ENCODE results near the gene MFAP1.
A peak's percentile ranks its signal among the peaks of the same experiment; 100 is the strongest.
"Not testable (repeated sequence)": the region's sequence is repeated elsewhere in the genome, so short reads cannot be mapped to it uniquely, and the experiment has no call there.

Gene MFAP1

GRCh38 chr15:43825305-43825704 lies 815 bp upstream of the MFAP1 start:
- DNase-seq (ENCODE audit: low read depth in 2 of 2), result not testable (repeated sequence)

- DNase-seq (ENCODE audit: low read depth in 2 of 2), result no peak
These were observed 3.0 kb downstream of the MFAP1 start for GRCh38 chr15:43821505-43821904.

- DNase-seq (ENCODE audit: low read depth in 2 of 2), result not testable (repeated sequence)
These were observed 9.4 kb downstream of the MFAP1 start for GRCh38 chr15:43815064-43815463.

GRCh38 chr15:43808960-43809678 lies 15.4 kb downstream of the MFAP1 start:
- no peak for DNase-seq (ENCODE audit: low read depth in 2 of 2)

- no peak for DNase-seq (ENCODE audit: low read depth in 2 of 2)
These were observed 16.0 kb downstream of the MFAP1 start for GRCh38 chr15:43808435-43808950.

GRCh38 chr15:43802676-43803075 lies 21.8 kb downstream of the MFAP1 start:
- not testable (repeated sequence) for DNase-seq (ENCODE audit: low read depth in 2 of 2)

GRCh38 chr15:43800286-43801141 lies 24.0 kb downstream of the MFAP1 start, which contains the start of gene HYPK:
HYPK (plus strand) TSS chr15:43800599; CDS start chr15:43800623, 24 bp downstream.
- DNase-seq (ENCODE audit: low read depth in 2 of 2), result peak; percentile 83 to 86

- no peak for DNase-seq (ENCODE audit: low read depth in 2 of 2)
These were observed 24.6 kb downstream of the MFAP1 start, which contains the start of gene SERINC4 for GRCh38 chr15:43799945-43800285. SERINC4 (minus strand) TSS chr15:43800220; CDS start chr15:43799986, 234 bp downstream.

GRCh38 chr15:43799209-43799944 lies 25.1 kb downstream of the MFAP1 start:
- no peak for DNase-seq (ENCODE audit: low read depth in 2 of 2)

GRCh38 chr15:43796566-43796965 lies 27.9 kb downstream of the MFAP1 start:
- no peak for DNase-seq (ENCODE audit: low read depth in 2 of 2)

- no peak for DNase-seq (ENCODE audit: low read depth in 2 of 2)
These were observed 28.5 kb downstream of the MFAP1 start for GRCh38 chr15:43795997-43796396.

- DNase-seq (ENCODE audit: low read depth in 2 of 2), result no peak
These were observed 29.3 kb downstream of the MFAP1 start for GRCh38 chr15:43795197-43795596.

- DNase-seq (ENCODE audit: low read depth in 2 of 2), result no peak
These were observed 30.0 kb downstream of the MFAP1 start for GRCh38 chr15:43794269-43795037.

GRCh38 chr15:43793647-43794046 lies 30.8 kb downstream of the MFAP1 start:
- no peak for DNase-seq (ENCODE audit: low read depth in 2 of 2)

- no peak for DNase-seq (ENCODE audit: low read depth in 2 of 2)
These were observed 31.6 kb downstream of the MFAP1 start for GRCh38 chr15:43792761-43793476.

GRCh38 chr15:43791993-43792760 lies 32.3 kb downstream of the MFAP1 start, which contains the start of gene SERF2:
SERF2 (plus strand) TSS chr15:43792320; CDS start chr15:43792377, 57 bp downstream.
- peak; percentile 100 for DNase-seq (ENCODE audit: low read depth in 2 of 2)

GRCh38 chr15:43789409-43789808 lies 35.1 kb downstream of the MFAP1 start:
- DNase-seq (ENCODE audit: low read depth in 2 of 2), result no peak

- DNase-seq (ENCODE audit: low read depth in 2 of 2), result no peak
These were observed 45.5 kb downstream of the MFAP1 start for GRCh38 chr15:43779016-43779415.

GRCh38 chr15:43777267-43777914 lies 47.1 kb downstream of the MFAP1 start:
- DNase-seq (ENCODE audit: low read depth in 2 of 2), result peak; percentile 86 to 88

Measured in stimulated activated CD8-positive, alpha-beta memory T cell treated with anti-CD3 and anti-CD28 coated beads, Interleukin-15, amount 100 ng/mL, for 48 hours (primary cell).